Hematopoietic multipotent progenitor cell (in vitro differentiated cells): ENCODE measurements around the gene OAS1. TPM values are rescaled to one million over a fixed set of nuclear protein-coding genes. Genes with fewer than 3 reads are reported as not detected.
A peak's percentile ranks its signal among the peaks of the same experiment; 100 is the strongest.
"Not testable (repeated sequence)": the region's sequence is repeated elsewhere in the genome, so short reads cannot be mapped to it uniquely, and the experiment has no call there.

Experiments
- DNase-seq, 3 donors: peaks; one replicate each; pipeline ENCODE4 v3.0.0-alpha.2; 2011 to 2015; ENCODE audit warnings: low read depth in 2 of 3, low spot score in 2 of 3
- total RNA-seq: library from RNA; depleted of rRNA; stranded (reverse); fragments of >200 nt; gene quantifications from one replicate; pipeline ENCODE4 v1.2.3, GENCODE V29; 2012

OAS1 gene
- total RNA-seq, 1 donor: 24.5 TPM

DNA sequence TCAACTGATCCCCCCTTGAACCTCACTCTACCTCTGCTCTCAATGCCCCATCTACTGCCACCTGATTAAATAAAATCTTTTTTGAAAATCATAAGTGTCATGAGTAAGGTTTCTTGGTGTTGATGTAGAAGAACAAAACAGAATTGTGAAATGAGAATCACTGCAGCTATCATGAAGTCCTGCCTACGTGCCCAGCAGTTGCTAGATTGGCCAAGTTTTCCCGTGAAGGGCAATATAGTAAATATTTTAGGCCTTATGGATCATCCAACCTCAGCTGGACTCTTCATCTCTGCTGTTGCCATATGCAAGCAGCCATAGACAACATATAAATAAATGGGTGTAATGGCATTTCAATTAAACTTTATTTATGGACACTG lies 26.4 kb downstream of the OAS1 start:
- DNase-seq: no peak

DNA sequence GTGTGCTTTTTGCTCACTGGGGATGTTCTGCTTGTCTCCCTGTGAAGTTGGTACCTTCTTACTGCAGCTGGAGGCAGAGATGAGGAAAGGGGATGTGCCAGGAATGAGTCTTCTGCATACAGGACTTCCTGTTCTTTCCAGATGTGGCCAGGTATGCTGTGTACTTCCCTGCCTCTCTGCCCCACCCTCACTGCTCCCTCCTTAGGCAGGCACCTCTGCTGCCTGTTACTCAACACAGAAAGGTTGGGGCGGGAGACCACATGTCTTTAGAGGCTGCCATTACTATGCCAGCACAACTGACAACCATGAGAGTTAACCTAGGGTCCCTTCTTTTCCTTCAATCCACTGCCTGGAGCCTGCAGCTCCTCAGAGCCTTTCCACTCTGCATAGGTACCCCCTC lies 29.5 kb downstream of the OAS1 start:
- no peak for DNase-seq

DNA sequence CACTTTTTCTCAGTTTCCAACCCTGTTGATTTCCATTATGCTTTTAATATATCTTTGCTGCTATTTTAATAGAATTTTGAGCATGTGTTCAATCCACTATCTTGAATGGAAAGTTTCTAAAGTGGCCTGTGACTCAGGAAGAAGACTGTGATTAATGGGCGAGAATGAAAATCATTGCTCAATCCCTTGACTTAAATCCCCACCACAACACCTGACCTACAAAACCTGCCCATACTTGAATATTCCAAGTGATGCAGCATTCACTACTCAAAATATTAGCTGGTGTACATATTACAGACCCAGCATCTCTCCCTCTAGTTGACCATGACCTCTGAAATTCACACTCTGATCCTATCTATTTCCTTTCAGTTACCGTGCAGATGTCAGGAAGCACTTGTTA lies 30.2 kb downstream of the OAS1 start:
- DNase-seq: peak in 1 of 3 donors; percentile 18

DNA sequence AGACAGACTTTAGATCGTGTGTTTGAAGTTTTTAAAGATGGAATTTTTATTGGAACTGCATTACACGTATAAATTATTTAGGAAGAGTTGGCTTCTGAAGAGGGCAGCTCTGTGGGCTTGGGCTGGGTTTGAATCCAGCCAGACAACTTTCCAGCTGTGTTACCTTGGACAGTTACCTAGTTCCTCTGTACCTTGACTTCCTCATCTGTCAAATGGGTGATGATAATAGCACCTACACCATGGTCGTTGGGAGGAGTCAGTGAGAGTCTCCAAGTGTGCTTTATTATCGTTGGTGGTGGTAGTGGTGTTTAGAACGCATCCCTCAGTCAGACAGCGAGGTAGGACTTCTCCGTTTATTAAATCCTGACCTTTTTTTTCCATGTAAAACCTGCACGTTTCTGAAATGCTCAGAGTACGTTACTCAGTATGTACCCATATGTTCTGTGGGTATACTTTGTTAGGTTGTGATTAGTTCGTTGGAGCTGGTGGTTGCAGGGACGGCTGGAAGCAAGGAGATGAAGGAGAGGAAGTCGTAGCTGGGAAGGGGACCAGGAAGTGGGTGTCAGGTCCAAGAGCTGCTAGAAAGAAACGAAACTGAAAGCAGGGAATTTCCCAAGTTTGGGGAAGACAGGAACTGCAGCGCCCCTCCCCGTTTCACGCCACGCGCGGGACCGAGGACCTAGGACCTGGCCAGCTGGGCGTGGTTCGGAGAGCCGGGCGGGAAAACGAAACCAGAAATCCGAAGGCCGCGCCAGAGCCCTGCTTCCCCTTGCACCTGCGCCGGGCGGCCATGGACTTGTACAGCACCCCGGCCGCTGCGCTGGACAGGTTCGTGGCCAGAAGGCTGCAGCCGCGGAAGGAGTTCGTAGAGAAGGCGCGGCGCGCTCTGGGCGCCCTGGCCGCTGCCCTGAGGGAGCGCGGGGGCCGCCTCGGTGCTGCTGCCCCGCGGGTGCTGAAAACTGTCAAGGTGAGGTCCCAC lies 31.3 kb downstream of the OAS1 start, which contains the start of gene OAS3:
OAS3 (plus strand) TSS at position 734 of the 979 bp plus-strand sequence; CDS start at position 791, 57 bp downstream.
- DNase-seq: peak; percentile 49 to 87 (median 82)

DNA sequence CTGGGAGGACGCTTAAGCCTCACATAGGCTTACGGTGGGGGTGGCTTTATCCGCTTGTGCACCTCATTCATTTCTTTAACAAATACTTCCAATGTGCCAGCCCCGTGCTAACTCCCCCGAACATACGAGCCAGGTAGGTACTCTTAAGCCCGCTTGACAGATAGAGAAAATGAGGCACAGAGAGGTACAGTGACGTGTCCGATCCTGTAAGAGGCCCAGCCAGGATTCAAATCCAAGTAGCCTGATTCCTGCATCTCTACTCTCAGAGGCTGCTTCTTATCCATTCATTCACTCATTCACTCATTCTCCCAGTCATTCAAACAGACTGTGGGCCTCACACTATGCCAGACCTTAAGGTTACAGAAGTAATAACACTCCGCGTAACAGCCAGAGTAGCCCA lies 32.0 kb downstream of the OAS1 start:
- DNase-seq: no peak

DNA sequence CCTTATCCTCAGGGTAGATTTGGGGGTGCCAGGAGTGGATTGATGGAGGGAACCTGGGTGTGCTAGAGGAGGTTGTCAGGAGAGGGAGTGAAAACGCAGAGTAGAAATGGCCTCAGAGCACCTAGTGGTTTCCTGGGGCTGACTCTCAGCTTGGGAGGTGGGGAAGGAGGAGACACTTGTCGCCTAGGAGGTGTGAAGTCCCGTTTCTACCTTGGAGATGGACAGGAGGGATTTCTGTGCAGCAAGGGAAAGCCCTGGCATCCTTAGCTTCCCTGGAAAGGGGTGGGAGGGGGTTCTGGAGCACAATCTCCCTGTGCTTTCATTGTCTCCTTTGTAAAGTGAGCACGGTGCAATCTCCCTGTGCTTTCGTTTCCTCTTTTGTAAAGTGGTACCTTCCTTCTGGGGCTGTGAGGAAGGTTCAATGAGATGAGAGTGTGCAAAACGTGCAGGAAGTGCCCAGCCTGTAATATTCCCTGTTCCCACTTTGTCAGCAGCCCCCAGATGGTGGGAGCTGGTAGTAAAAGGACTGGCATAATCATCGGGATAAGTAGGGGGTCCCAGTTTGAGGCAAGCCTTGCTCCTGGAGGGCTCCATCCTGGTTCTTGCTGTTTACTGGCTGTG lies 33.1 kb downstream of the OAS1 start:
- peak in 1 of 3 donors; percentile 30 for DNase-seq

DNA sequence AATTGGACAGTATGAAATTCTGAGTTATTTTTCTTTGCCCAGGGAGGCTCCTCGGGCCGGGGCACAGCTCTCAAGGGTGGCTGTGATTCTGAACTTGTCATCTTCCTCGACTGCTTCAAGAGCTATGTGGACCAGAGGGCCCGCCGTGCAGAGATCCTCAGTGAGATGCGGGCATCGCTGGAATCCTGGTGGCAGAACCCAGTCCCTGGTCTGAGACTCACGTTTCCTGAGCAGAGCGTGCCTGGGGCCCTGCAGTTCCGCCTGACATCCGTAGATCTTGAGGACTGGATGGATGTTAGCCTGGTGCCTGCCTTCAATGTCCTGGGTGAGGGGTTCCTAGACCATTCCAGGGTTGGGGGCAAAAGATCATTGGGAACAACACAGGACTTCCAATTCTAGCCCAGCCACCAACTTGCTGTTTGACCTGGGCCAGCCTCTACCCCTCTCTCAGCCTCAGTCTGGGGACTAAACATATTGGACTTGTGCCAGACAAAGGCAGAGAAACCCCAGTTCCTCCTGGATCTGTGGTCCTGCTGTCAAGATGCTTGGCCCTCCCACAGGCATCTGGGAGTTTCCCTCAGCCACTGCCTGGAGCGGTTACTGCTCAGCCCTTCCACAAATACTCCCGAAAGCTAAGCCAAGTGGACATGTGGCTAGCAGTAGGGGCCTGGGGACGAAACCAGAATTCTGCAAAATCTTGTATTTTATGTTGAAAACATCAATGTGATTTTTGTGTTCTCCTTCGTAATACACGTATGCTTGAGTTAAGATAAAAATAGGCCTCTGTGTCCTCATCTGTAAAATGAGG lies 35.0 kb downstream of the OAS1 start:
- no peak for DNase-seq

DNA sequence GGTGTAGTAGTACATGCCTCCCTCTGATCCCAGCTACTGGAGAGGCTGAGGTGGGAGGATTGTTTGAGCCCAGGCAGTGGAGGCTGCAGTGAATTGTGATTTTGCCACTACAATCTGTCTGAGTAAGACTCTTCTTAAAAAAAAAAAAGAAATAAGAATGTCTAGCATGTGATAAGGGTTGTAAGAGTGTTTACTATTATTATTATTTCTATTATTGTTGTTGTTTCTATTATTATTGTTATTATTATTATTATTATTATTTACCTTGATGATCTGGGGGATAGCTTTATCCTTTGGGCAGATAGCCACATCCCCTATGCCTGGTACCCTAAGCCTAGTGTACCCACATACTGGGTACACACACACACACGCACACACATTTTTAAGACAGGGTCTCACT lies 35.8 kb downstream of the OAS1 start:
- DNase-seq: no peak

DNA sequence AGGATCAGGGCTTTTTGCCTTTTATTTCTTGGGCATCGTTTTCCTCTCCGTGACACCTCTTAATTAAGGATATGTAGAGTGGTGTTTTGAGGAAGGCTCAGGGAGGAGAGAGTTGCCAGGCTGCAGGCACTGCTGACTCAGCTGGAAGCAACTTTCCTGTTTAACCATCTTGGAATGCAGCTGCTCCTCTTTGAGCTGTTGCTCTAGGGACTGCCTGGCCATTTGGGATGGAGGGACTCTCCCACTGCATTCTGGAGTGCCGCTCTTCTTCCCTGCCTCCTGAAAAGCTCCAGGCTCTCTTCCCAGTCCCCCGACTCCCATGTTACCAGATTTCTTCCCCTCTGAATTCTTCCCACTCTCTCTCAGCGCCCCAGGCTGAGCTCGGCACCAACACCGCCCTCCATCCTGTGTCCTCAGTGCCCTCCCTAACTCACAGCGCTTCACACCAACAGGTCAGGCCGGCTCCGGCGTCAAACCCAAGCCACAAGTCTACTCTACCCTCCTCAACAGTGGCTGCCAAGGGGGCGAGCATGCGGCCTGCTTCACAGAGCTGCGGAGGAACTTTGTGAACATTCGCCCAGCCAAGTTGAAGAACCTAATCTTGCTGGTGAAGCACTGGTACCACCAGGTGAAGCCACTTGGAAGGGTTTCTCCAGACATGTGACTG lies 37.4 kb downstream of the OAS1 start:
- DNase-seq: no peak

DNA sequence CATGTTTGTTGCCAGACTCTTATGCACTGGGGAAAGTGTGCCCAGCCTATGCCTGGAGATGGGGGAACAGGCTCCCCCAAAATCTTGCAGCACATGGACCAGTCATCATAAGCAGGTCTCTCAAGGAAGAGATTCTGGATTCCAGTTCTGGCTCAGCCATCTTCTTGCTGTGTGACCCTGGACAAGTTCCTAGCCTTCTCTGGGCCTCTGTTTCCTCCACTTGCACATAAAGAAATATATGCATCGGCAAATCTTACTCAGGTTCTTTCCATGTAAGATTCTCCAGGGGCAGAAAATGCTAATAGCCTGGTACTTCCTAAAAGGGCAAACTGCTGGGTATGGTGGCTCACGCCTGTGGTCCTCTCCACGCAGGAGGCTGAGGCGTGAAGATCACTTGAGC lies 38.8 kb downstream of the OAS1 start:
- no peak for DNase-seq

DNA sequence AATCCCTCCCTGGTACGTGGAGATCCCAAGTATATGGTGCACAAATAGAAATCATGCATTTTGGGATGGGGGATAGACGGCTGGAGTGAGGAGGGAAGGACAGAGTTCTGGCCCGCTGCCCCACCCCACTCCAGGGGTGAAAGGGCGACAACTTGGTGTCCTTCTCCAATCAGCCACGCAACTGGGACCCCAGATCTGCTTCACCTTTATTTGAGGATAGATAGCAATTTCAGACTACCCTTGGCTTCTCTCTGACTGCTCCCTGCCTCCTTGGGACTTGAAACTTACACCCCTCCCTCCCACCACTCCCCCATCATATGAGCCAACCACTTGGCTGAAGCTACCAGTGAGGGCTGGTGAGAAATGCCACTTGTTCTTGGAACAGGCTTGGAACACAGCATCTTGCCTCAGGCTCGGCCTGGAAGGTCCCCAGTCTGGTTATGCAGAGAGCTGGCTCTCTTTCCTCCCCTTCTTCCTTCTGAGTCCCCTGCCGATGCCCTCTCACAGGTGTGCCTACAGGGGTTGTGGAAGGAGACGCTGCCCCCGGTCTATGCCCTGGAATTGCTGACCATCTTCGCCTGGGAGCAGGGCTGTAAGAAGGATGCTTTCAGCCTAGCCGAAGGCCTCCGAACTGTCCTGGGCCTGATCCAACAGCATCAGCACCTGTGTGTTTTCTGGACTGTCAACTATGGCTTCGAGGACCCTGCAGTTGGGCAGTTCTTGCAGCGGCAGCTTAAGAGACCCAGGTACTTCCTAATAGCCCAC lies 39.7 kb downstream of the OAS1 start:
- DNase-seq: no peak

DNA sequence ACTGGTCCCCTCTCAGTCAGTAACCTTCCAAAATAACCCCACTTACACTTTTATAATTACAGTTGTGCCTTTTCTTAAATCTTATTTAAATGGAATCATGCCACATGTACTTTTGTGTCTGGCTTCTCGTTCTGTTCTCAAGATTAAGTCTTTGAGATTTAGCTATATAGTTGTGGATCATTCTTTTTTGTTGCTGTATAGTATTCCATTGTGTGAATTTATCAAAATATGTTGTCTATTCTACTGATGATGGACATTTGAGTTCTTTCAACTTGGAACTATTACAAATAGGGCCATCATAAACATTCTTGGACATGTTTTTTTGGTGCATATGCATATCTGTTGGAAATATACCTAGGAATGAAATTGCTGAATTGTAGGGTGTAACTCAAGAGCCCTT lies 40.6 kb downstream of the OAS1 start:
- no peak for DNase-seq

DNA sequence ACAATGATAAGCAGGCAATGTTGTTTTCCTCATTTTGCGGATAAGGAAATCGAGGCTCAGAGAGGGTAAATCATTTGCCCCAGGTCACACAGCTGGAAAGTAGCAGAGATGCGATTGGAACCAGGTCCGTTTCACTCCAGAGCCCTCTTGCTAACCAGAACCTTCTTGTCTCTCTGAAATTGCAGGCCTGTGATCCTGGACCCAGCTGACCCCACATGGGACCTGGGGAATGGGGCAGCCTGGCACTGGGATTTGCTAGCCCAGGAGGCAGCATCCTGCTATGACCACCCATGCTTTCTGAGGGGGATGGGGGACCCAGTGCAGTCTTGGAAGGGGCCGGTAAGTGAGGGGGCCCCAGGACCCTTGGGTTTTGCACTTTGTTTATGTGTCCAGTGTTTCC lies 41.0 kb downstream of the OAS1 start:
- DNase-seq: no peak

DNA sequence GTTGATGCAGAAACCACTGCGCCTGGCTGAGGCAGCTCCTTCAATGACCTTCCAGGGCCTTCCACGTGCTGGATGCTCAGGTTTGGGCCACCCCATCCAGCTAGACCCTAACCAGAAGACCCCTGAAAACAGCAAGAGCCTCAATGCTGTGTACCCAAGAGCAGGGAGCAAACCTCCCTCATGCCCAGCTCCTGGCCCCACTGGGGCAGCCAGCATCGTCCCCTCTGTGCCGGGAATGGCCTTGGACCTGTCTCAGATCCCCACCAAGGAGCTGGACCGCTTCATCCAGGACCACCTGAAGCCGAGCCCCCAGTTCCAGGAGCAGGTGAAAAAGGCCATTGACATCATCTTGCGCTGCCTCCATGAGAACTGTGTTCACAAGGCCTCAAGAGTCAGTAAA lies 42.0 kb downstream of the OAS1 start:
- DNase-seq: no peak

DNA sequence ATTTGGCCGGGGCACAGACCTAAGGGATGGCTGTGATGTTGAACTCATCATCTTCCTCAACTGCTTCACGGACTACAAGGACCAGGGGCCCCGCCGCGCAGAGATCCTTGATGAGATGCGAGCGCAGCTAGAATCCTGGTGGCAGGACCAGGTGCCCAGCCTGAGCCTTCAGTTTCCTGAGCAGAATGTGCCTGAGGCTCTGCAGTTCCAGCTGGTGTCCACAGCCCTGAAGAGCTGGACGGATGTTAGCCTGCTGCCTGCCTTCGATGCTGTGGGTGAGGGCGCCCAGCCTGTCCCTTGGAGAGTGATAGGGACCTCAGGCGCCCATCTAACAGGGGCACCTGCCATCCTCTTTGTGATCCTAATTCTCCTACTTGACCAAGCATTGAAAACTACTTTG lies 43.9 kb downstream of the OAS1 start:
- no peak for DNase-seq

DNA sequence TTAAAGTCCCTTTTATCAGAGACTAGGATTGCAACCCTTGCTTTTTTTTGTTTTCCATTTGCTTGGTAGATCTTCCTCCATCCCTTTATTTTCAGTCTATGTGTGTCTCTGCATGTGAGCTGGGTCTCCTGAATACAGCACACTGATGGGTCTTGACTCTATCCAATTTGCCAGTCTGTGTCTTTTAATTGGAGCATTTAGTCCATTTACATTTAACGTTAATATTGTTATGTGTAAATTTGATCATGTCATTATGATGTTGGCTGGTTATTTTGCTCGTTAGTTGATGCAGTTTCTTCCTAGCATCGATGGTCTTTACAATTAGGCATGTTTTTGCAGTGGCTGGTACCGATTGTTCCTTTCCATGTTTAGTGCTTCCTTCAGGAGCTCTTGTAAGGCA lies 50.4 kb downstream of the OAS1 start:
- not testable (repeated sequence) for DNase-seq

DNA sequence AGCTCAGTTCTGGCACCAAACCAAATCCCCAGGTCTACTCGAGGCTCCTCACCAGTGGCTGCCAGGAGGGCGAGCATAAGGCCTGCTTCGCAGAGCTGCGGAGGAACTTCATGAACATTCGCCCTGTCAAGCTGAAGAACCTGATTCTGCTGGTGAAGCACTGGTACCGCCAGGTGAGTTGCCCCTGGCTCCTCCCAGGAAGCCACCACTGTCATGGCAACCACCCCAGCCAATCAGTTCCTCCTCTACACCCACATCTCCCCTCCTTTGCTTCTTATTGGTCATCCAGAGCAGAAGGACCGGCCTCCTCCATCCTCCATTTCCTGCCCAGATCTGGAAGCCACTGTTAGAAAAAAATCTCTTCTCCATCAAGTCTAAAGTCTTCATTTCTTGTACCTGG lies 54.3 kb downstream of the OAS1 start:
- DNase-seq: no peak

DNA sequence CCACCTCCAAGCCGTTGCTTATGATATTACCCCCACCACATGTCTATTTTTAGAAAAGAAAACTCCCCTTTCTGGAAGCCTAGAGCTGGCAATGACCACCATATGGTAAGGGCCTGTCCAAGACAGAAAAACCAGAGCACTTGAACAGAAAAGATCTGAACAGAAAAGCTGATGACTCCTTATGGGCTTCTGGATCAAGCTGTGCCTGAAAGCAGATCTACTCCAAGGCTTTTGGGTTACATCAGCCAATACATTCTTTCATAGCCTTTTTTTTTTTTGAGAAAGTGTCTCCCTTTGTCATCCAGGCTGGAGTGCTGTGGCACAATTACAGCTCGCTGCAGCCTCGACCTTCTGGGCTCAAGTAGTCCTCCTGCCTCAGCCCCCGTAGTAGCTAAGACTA lies 54.8 kb downstream of the OAS1 start:
- DNase-seq: no peak

DNA sequence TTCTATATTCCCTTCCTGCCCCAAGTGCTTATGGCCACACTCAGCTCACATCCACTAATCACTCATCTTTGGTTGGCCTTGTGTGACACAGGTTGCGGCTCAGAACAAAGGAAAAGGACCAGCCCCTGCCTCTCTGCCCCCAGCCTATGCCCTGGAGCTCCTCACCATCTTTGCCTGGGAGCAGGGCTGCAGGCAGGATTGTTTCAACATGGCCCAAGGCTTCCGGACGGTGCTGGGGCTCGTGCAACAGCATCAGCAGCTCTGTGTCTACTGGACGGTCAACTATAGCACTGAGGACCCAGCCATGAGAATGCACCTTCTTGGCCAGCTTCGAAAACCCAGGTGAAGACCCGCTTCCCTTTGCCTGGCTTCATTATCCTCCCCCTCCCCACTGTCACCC lies 55.8 kb downstream of the OAS1 start:
- no peak for DNase-seq
